GM21381 (cell line): ENCODE measurements around the gene SPCS3.
"Not testable (repeated sequence)": the region's sequence is repeated elsewhere in the genome, so short reads cannot be mapped to it uniquely, and the experiment has no call there.

Experiments used
- ATAC-seq: cut with Tn5 transposase; IDR thresholded peaks from one replicate; pipeline ENCODE4 v1.9.1; 2021; ENCODE audit warnings: mild to moderate bottlenecking, moderate library complexity; ENCODE audit not compliant: unreplicated experiment

SPCS3 gene

DNA sequence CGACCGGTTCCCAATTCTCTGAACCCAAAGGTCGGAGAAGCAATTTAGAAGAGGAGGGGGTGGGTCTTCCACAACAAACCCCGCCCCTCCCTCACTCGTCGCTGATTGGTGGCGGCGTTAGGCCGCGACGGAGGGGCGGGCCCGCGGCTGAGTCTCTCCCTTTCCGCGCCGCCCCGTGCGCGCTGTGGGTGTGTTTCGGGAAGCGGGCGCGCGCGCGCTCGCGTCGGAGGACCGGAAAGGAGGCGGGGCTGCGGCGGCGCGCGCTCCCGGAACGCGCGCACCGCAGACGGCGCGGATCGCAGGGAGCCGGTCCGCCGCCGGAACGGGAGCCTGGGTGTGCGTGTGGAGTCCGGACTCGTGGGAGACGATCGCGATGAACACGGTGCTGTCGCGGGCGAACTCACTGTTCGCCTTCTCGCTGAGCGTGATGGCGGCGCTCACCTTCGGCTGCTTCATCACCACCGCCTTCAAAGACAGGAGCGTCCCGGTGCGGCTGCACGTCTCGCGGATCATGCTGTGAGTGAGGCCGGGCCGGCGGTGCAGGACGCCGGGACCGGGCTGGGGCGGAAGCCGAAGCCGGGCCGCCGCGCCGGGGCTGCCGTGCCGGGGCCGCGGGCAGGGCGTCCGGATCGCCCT, at the start of gene SPCS3:
Gene SPCS3, plus strand, starts transcription at position 263 of the 636 bp plus-strand sequence. Its CDS starts 111 bp downstream, at position 374.
- peak; percentile 90 for ATAC-seq

DNA sequence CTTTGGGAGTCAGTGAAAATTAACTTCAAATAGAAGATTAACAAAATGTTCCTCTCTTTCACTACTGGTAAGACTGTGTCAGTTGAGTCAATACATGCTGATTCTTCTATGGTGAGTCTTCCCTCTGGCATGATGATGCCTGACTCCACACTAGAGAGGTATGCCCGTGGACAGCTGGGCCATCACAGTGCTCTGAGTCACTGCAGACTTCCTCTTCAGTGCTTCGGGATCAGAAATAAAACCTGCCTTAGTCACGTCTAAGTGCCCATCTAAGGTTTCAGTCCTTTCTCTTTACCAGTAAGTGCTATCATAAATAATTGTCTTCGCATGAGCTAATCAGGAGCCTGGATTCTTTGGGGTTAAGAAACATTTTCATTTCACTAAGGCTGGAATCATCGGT, 49.1 kb upstream of the SPCS3 start:
- ATAC-seq = no peak

DNA sequence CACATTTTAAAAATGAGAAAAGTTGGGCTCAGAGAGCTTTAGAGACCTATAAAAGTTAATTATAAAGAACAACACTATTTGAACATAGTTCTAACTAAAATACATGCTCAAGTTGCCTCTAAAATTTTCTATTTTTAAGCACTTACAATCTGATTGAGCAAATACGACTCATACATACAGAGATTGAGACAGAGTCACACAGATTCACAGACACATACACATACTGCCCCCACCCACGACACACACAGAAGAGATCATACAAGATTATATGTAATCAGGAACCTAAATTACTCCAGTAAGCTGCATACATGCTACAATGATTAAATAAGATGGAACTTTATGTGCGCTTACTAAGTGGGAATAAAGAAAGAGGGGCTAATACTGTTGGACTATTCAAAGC, 48.0 kb upstream of the SPCS3 start:
- ATAC-seq = no peak

DNA sequence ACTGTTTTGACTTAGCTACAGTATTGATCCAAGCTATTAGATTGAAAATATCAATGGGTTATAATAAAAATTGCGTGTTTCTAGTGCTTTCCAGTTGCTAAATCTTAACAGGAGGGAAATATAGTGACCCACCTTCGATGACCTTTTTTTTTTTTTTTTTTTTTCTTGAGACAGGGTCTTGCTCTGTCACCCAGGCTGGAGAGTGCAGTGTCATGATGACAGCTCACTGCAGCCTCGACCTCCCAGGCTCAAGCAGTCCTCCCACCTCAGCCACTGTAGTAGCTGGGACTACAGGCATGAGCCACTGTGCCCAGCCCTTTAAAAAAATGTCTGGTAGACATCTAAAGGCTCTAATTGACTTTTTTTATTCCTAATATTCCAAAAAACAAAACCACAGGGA, 47.0 kb upstream of the SPCS3 start:
- no peak for ATAC-seq

DNA sequence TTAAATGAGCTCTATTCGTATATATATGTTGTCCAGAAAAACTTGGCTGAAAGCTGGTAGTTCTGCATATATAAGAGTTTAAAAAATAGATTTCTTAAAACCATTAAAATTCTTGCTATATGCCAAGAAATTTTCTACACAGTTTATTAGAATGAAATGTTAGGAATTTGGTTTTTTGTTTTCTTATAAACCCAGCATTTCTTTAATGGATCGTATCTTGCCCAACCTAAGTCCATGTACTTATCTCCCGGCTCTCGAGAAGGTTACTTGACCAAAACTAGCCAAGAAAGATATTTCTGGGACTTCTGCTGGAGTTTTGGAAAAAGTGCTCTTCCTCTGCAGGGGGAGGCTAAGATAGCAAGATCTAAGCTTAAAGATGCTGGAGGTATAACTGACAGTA, 46.0 kb upstream of the SPCS3 start:
- no peak for ATAC-seq

DNA sequence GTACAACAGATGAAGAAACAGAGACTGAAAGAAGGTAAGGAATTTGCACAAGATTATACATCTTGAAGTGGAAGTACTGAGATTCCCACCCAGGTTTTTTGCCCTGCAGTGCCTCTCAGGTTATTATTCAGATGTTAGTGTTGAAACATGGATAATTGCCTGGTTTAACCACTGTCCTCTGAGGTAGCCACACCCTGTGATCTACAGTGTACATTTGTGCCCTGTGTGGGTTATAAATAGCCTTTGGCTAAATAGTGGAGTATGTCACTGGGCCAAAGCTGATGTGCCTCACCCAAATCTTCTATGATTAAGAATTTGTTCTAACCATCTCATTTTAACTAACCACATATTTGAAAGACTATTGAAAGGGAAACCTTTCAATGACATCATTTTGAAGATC, 45.3 kb upstream of the SPCS3 start:
- ATAC-seq = no peak

DNA sequence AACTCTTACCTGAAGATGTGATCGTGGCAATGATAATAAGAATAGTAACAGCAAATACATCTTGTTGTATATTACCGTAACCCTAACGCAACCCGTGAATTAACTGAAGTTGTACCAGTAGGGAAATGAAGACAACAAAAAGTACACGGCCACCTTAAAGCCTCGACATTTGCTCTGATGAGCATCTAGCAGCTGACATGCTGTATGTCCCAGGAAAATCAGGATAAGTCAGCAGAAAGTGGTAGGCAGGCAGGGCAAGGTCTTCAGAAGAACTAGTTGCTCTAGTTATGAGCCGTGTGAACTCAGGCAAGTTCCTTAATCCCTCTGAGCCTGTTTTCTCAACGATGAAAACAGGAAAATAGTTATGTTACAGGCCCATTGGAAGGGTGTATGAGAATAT, 43.1 kb upstream of the SPCS3 start:
- no peak for ATAC-seq

DNA sequence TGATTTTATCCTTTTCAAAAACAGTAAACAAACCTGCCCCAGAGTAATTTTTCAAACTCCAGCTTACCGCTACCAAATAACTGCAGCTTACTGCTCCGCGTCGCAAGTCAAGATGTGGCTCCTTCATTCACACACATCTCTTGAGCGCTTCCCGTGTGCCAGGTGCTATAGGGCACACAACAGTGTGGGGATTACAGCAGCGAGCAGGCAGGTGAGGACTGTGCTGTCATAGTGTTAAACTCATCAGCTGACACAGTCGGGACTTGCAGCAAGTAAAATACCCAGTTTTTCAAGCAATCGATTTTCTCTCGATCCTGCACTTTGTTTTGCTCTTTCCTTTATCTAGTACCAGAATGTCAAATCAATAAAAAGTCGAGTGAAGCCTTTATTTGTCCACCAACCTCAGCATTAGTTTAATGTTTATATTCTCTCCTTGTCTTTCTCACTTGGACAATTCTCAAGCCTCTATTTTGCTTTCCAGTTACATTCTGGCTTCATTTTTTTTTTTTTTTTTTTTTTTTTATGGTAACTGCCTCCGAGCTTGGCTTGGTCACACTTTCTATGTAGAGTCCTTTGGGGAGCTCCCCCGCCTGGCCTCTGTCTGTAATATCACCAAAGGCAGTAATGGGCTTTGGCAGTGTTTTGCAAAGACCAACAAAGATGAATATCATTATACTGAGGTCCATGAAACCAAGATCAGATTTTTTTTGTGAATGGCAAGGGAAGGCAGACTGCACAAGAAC, 42.4 kb upstream of the SPCS3 start:
- ATAC-seq = peak; percentile 87

DNA sequence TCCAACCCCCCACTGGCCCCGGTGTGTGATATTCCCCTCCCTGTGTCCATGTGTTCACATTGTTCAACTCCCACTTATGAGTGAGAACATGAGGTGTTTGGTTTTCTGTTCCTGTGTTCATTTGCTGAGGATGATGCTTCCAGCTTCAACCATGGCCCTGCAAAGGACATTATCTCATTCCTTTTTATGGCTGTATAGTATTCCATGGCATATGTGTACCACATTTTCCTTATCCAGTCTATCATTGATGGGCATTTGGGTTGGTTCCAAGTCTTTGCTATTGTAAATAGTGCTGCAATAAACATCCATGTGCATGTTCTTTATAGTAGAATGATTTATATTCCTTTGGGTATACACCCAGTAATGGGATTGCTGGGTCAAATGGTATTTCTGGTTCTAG, 40.2 kb upstream of the SPCS3 start:
- ATAC-seq = not testable (repeated sequence)

DNA sequence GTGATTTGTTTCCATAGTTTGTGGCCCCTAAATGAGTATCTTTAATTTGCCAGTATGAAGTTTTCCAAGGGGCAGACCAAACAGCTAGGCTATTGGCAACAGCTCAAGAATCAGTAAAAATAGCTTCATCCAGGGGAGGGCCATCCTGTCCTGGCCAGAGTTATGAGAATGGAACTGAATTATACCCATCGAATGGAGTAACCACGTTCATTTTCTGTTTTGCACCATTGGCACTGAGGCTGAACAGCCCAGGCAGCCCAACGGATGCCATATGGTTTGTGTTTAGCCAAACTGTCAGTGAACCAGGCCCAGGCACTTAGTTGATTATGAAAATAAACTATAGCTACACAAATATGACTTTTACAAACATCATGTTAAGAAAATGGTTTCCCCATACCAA, 33.0 kb upstream of the SPCS3 start:
- ATAC-seq = no peak

DNA sequence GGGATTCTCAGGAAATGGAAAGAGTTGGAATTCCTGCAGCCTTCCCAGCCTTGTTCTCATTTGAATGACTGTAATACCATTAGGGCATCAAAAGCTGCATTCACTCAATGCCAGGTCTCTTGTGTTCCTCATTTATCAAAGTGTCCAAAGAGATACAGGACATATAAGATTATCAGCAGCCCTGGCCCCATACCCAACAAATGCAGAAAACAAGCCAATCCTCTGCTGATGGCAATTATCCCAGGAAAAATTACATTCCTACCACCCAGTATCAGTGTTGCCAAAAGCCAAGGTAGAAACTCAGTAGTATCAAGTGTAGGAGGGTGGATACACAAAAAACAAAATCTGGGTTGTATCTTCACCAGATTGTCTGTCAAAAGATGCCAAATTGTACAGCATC, 32.2 kb upstream of the SPCS3 start:
- ATAC-seq = no peak

DNA sequence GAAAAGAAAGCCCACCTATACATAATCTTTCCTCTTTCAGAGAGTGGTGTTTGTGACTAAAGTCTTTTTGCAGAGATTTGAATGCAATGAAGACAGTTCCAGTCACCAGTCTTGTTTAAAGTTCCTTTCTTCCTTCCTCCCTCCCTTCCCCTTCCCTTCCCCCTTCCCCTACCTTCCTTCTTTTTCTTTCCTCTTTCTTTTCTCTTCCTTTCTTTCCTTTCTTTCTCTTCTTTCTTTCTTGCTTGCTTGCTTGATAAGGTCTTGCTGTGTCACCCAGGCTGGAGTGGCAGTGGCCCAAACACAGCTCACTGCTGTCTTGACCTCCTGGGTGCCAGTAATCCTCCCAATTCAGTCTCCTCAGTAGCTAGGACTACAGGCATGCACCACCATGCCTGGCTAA, 31.7 kb upstream of the SPCS3 start:
- ATAC-seq = no peak

DNA sequence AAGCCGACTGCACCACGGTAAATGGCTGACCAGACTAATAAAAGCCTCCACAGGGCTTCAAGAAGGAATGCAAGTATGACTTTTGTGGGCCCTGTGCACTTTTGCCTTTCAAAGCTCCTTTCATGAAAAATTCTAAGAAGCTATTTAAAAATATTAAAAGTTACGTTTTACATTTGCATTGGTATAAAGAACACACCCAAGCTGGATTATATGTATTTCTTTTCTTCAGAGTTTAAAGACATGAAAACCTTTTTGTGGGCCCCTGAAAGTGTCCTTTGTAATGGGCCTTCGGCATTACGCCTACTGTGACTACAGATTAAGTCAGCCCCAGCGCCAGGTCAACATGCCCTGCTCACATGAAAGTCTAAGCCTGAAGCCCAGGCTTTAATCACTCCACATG, 30.2 kb upstream of the SPCS3 start:
- no peak for ATAC-seq

DNA sequence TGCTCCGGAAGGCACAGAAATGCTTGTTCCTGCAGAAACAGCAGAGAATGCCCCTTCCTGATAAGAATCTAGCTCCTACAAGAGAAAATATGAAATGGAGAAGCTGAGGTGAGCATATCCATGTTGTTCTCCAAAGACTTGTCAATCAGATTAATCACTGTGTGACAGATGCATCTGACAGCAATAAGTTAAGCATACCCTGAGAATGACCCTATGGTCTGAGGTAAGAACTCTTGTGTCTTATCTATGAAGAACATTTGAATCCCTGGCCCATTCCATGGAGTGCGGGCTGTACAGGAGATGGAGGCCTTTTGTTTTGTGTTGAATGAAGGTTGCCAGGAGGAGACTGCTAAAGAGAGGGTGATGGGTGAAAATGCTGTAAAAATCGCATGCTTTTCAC, 29.2 kb upstream of the SPCS3 start:
- no peak for ATAC-seq

DNA sequence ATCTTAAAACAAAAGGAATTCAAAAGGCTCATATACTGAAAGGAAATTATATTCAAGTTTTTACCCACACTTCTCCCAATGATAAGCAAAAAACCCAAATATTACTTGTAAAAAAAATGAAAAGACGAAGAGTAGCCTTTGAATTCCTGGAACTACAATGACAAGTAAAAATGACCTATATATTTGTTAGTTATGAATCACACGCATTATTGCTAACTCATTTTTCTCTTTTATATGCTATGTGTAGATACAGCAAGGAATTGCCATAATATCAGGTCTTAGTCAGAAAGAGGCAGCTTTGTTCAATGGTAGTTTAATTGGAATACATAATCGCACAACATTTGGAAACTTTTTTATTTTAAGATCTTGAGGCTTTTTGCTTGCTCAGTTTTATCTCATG, 28.0 kb upstream of the SPCS3 start:
- no peak for ATAC-seq

DNA sequence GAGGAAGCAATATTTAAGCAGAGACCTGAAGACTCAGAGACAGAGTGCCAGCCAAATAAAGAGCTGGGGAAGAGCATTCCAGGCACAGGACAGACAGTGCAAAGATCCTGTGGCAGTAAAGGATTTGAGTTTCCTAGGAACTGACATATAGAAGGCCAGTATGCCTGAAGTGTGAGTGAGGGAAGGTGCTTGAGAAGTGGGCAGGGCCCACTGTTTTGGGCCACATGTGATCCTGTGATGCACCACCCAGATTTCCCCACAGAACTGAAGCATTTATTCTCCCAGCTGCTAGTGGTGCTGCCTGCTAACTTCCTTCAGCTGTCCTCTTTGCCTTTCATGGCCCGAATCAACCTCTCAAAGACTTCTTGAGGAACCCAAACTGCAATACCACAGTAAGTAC, 26.8 kb upstream of the SPCS3 start:
- ATAC-seq = no peak

DNA sequence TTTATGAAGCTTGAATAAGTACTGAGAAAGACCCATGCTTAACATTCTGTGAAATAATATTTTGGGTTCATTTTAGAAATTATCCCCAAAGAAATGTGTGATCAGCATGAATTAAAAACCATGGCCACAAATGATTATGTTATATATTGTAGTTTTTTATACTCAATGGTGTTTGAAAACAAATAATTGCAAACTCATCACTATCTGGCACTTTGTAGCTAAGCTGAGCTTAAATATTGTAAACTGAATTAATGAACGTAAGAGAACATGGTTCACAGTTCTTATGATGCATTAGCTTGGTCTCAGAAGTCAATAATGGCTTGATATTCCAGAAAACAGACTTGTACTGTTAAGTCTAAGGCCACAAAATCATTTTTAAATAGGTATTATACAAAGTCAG, 26.1 kb upstream of the SPCS3 start:
- ATAC-seq = no peak

DNA sequence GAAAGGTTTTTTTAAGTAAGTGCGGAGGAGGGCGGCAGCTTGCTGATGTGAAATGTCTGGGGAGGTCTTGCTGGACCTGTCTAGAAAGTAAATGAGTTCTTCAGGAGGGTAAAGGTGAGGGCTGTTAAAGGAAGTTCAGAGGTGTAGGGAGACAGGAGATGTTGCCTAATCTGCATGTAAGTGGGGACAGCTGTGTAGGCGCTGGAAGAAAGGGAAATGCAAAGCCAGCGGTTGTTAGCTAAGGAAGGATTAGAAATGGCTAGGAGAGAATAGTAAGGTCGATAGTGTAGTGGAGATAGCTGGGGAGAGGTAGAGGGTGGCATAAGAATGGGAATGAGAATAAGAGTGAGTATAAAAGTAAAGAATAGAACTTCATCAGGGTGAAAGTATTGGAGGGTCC, 23.9 kb upstream of the SPCS3 start:
- not testable (repeated sequence) for ATAC-seq

DNA sequence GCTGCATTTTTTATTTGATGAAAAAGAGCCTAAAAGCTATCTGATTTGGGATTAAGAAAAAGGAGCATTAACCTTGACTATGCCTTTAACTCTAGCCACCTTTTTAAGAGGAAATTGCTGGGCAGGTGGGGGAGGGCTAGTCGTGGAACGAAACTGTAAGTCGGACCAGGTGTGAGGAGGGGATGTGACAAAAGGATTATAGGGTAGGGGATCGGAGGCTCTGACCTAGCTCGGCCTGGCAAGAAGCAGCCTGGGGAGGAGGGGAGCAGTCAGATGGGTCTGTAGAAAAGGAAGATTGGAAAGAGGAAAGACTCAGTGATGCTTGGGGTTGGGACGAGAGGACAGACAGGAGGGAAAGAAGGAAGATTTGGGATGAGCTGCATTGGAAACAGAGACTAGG, 21.1 kb upstream of the SPCS3 start:
- no peak for ATAC-seq

DNA sequence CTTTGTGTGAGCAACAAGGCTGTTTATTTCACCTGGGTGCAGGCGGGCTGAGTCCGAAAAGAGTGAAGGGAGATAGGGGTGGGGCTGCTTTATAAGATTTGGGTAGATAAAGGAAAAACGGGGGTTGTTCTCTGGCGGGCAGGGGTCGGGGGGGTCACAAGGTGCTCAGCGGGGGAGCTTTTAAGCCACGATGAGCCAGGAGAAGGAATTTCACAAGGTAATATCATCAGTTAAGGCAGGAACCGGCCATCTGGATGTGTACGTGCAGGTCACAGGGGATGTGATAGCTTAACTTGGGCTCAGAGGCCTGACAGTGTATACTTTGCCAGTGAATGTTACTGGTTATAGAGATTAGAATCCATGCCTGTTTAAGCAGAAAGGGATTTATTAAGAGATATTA, 19.7 kb upstream of the SPCS3 start:
- ATAC-seq = no peak

DNA sequence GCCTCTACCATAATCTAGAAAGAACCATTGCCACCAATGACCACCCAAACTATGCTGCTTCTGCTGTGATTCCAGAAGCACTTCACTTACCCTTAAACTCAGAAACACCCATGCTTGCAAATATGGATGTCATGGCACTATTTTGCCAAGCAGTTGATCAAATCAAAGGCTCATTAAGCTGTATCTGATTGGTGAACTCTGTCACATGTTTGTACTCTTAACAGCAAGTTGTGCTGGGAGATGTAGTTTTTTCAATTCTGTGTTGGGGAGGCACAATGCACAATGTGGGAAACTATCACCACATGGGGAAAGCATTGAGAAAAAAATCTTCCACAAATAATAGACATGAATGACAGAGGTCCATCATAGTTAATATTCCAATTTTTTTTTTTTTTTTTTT, 19.2 kb upstream of the SPCS3 start:
- ATAC-seq = no peak

DNA sequence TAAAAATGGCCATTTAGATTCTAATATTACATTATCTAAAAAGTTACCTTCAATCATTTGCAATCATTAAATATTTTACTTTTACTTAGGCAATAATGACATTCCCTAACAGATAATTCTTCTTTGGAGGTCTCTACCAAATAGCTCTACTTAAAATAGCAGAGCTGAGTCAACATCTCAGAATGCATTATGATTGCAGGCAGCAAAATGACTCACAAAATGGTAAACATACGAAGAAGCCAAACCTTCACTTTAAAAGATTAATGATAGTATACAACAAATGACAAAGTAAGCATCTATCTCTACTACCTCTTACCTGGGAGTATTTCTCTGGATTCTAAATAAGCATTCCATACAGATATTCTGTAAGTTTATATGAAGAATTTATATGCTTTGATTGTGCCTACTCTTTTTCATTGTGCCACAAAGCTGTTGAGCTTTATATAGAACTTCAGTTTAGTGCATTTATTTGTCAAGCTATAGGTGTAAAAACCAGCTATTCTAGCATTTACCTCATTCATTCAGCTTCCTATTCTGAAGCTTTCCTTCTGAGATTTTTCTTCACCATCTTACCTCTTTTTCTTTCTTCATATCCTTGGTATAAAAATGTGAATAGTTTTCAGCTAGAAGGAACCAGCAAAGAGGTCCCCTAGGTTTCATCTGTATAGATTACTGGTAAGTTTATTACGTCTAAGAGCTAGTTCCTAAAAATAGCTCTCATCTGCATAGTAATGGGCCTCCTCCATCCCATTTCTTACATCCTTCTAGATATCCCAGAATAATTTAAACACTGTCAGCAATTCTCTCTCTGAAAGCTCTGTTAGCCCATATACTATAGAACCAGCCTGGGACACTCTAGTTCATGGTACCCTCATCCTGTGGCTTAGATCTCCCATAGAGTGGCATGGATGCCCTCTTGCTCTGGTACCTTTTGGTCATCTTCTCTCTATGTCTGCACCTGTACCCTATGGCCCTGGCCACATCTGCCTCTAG, 17.2 kb upstream of the SPCS3 start:
- ATAC-seq = no peak
